Mesodermal cell (in vitro differentiated cells): ENCODE measurements around the gene CENPF.
"Not testable (repeated sequence)": the region's sequence is repeated elsewhere in the genome, so short reads cannot be mapped to it uniquely, and the experiment has no call there.

Source experiments
- H3K27ac ChIP-seq: 2 replicates; pipeline ENCODE4 v1.7.0; 2013; ENCODE audit warnings: mild to moderate bottlenecking, low read depth, low read length, moderate library complexity; ENCODE audit not compliant: severe bottlenecking
- H3K36me3 ChIP-seq: 2 replicates; pipeline ENCODE4 v1.7.1; 2013; ENCODE audit warnings: mild to moderate bottlenecking, low read length, moderate library complexity; ENCODE audit not compliant: control insufficient read depth, insufficient read depth
- H3K4me1 ChIP-seq: one replicate; pipeline ENCODE4 v1.7.1; 2013; ENCODE audit warnings: mild to moderate bottlenecking, low read length; ENCODE audit not compliant: insufficient read depth, control insufficient read depth, poor library complexity, severe bottlenecking
- H3K4me3 ChIP-seq: 2 replicates; pipeline ENCODE4 v1.7.0; 2013; ENCODE audit warnings: low read length, control low read depth, mild to moderate bottlenecking; ENCODE audit not compliant: insufficient read depth, poor library complexity, severe bottlenecking; ENCODE audit errors: extremely low read depth
- H3K9me3 ChIP-seq: 2 replicates; pipeline ENCODE4 v1.7.1; 2013; ENCODE audit warnings: mild to moderate bottlenecking, low read length, moderate library complexity; ENCODE audit not compliant: control insufficient read depth
- WGBS, 2 experiments: methylation state at CpG; one replicate each; pipeline ENCODE4 v1.1.5; 2013; ENCODE audit warnings: missing lambda C conversion rate in 2 of 2; ENCODE audit not compliant: insufficient coverage in 2 of 2; 5-methylcytosine and 5-hydroxymethylcytosine counted together

CENPF gene

DNA sequence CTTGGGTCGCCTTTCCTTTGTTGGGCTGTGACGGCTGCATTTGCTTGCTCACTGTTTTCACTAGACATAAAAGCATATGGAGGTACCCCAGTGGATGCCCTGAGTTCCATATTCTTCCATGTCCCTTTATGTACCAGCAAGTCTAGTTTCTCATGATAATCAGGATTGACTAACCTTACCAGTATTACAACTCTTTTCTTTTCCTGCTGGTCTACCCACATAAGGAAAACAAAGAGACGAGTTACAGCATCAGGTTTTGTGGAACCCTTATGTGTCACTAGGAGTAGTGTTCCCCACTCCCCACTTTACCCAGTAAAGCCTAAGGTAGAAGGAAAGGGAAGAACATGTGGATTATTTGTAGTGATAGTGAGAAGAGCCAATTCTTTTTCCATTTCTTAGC is 16.4 kb upstream of the CENPF start:
- Histone ChIP-seq H3K36me3 (no peaks in the 10 kb centered on the region), H3K27ac (no peak overlapping the region), H3K4me1 (peaks cover 7% of the 10 kb centered on the region), H3K4me3 (no peak overlapping the region), H3K9me3 (no peaks in the 10 kb centered on the region)
- WGBS, 2 experiments, result 70 to 83% methylated on average over 2 of the region's 3 CpGs

DNA sequence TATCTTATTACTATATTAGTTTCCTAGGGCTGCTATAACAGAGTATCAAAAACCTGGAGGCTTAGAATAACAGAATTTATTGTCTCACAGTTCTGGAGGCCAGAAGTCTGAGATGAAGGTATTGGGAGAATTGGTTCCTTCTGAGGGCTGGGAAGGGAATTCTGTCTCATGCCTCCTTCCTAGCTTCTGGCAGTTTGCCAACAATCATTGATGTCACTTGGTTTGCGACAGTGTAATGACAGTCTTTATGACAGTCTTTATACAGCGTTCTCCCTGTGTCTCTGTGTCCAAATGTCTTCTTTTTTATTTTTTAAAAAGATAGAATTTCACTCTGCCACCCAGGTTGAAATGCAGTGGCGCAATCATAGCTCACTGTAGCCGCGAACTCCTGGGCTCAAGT is 15.8 kb upstream of the CENPF start:
- 100% methylated on average over 1 of the region's 5 CpGs; no CpG with 5 or more reads in 1 of the 2 experiments for WGBS, 2 experiments
- no peak overlapping the region for H3K4me3 ChIP-seq
- H3K9me3 ChIP-seq, result no peaks in the 10 kb centered on the region
- no peak overlapping the region for H3K27ac ChIP-seq
- no peaks in the 10 kb centered on the region for H3K36me3 ChIP-seq
- peaks cover 1% of the 10 kb centered on the region for H3K4me1 ChIP-seq

DNA sequence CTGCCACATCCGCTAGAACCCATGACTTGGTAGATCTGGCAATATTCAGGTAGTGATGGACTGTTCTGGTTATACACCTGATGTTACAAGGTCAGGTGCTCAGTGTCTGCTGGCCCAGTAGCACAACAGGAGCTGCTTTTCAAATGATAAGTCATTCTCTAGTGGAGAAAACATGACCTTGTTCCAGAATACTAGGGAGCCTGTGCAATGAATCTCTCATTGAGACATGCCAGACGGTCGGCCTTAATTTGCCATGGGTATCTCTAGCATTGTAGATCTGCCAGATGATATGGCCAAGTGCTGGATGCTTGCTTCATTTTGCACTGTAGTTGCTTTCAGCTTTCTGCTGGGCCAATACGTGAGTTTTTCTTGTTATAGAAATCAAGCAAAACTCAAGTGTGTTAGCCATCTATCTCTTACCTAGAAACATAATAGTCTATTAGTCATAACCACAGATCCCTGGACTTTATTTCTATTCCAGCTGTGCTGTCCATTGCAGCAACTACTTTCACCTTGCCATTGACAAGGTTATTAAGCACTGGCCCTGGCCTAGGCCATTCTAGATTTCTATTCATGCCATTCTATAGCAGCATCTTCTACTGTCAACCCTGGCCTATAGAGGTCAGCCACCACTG is 13.9 kb upstream of the CENPF start:
- no peaks in the 10 kb centered on the region for H3K36me3 ChIP-seq
- H3K4me3 ChIP-seq, result no peak overlapping the region
- no peak overlapping the region for H3K27ac ChIP-seq
- no peaks in the 10 kb centered on the region for H3K4me1 ChIP-seq
- no peaks in the 10 kb centered on the region for H3K9me3 ChIP-seq
- WGBS, 2 experiments, result 89 to 94% methylated on average over 4 of the region's 4 CpGs

DNA sequence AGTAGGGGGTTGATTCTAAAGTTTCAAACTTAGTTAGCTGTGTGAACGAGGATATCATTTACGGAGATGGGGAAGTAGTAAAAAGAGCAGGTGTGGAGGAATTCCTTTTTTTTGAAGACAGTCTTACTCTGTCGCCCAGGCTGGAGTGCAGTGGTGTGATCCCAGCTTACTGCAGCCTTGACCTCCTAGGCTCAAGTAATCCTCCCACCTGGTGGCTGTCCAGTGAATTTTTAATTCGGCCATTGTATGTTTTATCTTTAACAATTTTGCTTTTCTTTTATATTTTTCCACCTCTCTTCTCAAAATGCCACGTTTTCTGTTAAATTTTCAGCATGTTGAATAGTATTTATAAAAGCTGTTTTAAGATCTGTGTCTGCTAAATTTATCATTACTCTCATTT is 12.3 kb upstream of the CENPF start:
- Histone ChIP-seq H3K4me1 (no peaks in the 10 kb centered on the region), H3K9me3 (no peaks in the 10 kb centered on the region), H3K36me3 (no peaks in the 10 kb centered on the region), H3K4me3 (no peak overlapping the region), H3K27ac (no peak overlapping the region)
- whole genome bisulfite sequencing, 2 experiments, result 97% methylated on average over 2 to 3 of the region's 5 CpGs

DNA sequence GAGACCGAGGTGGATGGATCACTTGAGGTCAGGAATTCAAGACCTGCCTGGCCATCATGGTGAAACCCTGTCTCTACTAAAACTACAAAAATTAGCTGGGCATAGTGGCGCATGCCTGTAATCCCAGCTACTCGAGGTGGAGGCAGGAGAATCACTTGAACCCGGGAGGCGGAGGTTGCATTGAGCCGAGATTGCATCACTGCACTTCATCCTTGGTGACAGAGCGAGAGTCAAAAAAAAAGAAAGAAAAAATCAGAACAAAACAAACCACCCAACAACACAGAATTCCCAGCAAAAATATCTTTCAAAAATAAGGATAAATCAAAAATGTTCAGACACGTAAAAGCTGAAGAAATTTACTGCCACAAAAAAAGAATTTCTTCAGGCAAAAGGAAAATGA is 11.1 kb upstream of the CENPF start:
- H3K27ac ChIP-seq, H3K4me1 ChIP-seq, H3K9me3 ChIP-seq, H3K4me3 ChIP-seq, H3K36me3 ChIP-seq: not testable (repeated sequence)
- 91 to 96% methylated on average over 6 of the region's 8 CpGs for WGBS, 2 experiments

DNA sequence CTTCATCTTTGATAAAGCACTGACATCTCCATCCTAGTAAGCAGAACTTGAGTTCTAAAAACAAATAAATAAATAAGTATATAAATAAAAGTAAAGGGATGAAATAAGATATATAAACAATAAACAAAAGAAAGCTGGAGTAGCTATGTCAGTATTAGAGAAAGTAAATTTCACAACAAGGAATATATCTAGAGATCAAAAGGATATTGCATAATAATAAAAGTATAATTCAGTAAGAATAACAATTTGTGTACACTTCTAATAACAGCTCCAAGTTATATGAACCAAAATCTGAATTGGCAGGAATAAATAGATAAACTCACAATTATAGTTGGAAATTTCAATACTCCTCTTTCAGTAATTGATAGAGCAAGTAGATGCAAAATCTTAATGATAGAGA is 9.8 kb upstream of the CENPF start:
- no peak overlapping the region for H3K27ac ChIP-seq
- H3K4me1 ChIP-seq, result no peaks in the 10 kb centered on the region
- no peaks in the 10 kb centered on the region for H3K9me3 ChIP-seq
- no peaks in the 10 kb centered on the region for H3K36me3 ChIP-seq
- no peak overlapping the region for H3K4me3 ChIP-seq

DNA sequence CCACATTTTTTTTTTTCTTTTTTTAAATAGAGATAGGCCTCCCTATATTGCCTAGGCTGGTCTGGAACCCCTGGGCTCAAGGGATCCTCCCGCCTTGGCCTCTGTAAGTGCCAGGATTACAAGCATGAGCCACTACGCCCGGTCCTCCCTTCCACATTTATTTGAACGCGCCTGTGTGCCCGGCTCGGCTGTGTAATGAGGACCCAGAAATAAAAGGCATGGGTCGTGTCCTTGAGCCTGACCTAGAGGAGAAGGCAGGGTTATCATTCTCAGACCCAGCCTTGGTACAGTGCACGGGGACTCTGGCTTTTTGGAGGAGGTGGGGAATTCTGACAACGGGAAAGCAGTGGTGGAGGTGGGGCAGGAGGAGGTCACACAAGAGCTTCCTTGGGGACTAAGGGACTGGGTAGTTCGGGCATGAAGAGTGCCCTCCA is 841 bp downstream of the CENPF start:
- no peaks in the 10 kb centered on the region for H3K9me3 ChIP-seq
- H3K4me3 ChIP-seq, result peak overlapping the region; percentile 61
- peaks cover 8% of the 10 kb centered on the region for H3K36me3 ChIP-seq
- H3K4me1 ChIP-seq, result no peaks in the 10 kb centered on the region
- 3 to 5% methylated on average over 6 to 10 of the region's 11 CpGs for WGBS, 2 experiments
- peak overlapping the region; percentile 86 for H3K27ac ChIP-seq

DNA sequence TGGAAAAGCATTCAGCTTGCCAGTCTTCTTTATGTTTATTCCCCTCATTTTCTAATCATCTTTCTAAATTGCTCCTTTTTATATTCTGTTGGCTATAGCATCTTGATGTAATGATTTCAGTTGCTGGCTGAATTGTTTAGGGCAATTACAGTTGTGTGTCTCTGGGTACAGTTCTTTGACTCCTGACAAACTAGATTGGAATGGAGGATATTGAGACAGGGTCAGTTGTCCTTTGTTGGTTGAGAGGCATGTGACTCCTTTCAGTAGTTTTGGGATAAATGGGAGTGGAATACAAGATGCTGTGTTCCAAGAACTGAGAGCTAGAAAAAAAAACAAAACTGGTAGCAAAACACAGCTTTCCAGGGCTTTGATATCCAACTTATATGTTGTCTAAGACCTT is 1.5 kb downstream of the CENPF start:
- no peaks in the 10 kb centered on the region for H3K4me1 ChIP-seq
- peak overlapping the region; percentile 30 for H3K27ac ChIP-seq
- no peaks in the 10 kb centered on the region for H3K9me3 ChIP-seq
- peak overlapping the region; percentile 61 for H3K4me3 ChIP-seq
- H3K36me3 ChIP-seq, result peaks cover 15% of the 10 kb centered on the region

DNA sequence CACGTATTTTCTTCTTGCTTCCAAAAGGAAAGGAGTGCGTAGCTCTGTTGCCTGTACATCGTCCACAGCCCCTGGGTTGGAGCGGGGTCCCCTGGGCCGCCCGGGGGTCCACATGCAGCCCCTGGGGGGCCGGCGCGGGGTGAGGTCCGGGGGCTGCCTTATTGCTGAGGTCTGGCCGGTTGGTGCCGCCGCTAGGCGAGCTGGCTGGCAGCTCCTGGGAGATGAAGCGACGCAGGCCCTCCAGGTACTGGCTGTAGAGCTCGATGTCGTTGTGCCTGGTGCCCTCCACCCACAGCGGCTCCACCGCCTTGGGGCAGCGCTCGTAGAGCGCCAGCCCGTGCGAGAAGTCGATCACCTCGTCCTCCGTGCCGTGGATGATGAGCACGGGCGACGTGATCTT is 2.5 kb downstream of the CENPF start:
- H3K4me3 ChIP-seq, H3K9me3 ChIP-seq, H3K4me1 ChIP-seq, H3K27ac ChIP-seq: not testable (repeated sequence)
- 97 to 98% methylated on average over 17 to 28 of the region's 32 CpGs for WGBS, 2 experiments
- peaks cover 22% of the 10 kb centered on the region for H3K36me3 ChIP-seq

DNA sequence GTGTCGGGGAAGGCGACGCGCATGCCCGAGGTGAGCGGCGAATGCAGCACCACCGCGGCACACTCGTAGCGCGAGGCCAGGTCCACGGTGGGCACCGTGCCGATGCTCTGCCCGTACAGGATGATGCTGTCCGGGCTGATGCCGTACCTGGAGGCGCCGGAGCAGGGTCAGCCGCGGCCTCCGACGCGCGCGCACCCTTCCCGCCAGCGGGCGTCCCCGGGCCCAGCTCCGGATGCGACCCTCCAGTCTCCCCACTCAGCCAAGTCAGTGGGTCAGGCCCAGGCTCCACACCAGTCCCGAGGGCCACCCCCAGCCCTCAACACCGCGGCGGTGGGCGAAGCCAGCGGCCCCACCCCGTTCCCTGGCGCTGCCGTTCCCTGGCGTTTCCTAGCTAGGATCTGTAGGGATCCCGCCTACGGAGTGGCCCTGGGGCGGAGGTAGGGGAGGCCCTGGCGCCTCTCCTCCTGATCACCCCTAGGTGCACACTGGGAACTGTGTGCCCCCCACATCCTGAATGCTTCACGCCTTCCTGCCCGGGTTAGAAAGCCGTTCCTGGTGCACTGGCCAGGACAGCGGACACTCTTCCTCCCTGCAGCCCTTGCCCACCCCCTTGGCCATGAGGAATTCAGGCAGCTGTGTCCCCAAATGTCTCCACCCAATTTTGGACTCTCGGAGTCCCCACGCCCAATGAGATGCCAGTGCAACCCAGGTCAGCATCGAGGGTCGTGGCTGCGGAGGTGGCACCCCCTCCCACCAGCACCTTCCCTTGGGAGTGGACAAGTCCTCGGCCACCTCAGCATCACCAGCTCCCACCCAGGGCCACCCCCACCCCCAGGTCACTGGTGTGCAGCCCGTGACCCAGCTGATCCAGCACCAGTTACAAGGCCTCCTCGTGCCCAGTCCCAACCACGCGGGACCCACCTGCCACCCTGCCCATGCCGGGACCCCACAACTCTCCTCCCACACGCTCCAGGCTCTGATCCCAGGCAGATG is 3.2 kb downstream of the CENPF start:
- WGBS, 2 experiments, result 95 to 97% methylated on average over 36 to 42 of the region's 63 CpGs
- not testable (repeated sequence) for H3K9me3 ChIP-seq, H3K4me3 ChIP-seq

More for the DNA sequence above, 3.2 kb downstream of the CENPF start:
- H3K27ac ChIP-seq, H3K4me1 ChIP-seq: not testable (repeated sequence)
- H3K36me3 ChIP-seq, result peaks cover 29% of the 10 kb centered on the region
